ENCODE measurements around the gene UPP1. TPM values are rescaled to one million over a fixed set of nuclear protein-coding genes. Genes with fewer than 3 reads are reported as not detected.

Gene UPP1
- total RNA-seq, 4 donors from 2014 or later = 11.6 to 50.5 (median 27.3) TPM

DNA sequence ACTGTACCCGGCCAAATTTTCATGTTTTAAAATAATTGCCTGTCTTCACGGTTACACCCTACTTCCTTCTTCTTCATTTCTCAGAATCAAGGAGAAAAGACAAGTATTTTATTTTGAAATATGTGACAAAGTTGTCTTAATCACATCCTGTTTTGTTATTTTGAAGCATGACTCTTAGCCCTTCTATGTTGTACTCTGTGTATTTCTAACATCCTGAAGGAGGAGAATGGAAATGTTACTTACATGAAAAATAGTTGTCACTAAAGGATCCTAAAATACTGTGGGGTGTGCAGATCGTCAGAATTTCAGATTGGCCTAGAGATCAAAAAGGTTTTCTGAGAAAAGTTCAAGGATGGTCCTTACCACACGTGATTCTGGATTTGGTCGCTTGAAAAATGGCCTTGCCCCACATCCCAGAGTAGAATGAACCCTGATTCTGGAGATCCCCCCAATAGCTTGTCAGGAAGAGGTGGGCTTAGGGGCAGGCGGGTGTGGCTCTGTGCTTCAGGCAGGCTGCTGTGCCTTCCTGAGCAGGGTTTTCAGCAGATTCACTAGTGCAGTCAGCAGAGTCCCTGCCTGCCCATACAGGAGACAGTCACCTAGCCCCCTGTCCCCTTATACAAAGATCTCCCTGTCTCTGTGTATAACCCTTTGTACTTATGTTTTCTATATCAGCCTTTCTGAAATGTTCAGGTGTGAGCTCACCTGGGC is 8.6 kb downstream of the UPP1 start:
- no peak for TF ChIP-seq CTCF (IDR thresholded peaks at IDR 0.05; ENCODE audit: low read depth)

GRCh38 chr7:48098846-48099245 is 9.8 kb downstream of the UPP1 start:
- no peak for TF ChIP-seq CTCF (IDR thresholded peaks at IDR 0.05; ENCODE audit: low read depth)

DNA sequence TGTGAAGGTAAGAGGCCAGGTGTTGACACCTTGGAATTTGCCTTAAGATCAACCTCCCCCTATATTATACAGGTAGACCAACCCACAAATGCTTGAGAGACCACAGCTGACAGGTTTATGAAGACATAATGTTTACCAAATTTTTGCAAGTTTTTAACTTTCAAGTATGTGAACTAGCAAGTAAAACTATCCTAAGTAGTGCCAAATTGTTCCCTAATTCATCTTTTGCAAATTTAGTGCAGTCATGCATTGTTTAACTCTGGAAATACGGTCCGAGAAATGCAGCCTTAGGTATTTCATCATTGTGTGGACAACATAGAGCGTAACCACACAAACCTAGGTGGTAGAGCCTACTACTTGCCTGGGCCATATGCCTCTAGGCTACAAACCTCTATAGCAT is 10.7 kb downstream of the UPP1 start:
- no peak for TF ChIP-seq CTCF (IDR thresholded peaks at IDR 0.05; ENCODE audit: low read depth)

- TF ChIP-seq CTCF (IDR thresholded peaks at IDR 0.05; ENCODE audit: low read depth) = no peak
Measured at GRCh38 chr7:48101352-48101751, 12.3 kb downstream of the UPP1 start.

DNA sequence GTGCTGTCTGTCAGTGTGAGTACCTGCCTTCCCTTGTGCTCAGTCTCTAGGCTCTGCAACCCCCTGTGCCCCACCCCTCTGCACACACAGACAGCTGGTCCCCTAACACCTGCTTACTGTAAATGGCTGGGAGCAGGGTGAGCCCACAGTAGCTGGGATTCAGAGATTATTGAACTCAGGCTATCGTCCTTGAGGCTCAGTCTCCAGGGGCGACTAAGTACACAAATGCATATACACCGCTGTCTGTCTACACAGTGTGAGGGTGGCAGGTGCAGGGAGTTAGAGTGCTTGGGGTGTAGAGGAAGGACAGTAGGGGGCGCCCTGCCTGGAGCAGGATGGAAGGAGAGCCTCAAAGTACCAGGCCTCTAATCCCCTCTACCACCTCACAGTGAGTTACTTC is 12.9 kb downstream of the UPP1 start:
- no peak for TF ChIP-seq CTCF (IDR thresholded peaks at IDR 0.05; ENCODE audit: low read depth)

DNA sequence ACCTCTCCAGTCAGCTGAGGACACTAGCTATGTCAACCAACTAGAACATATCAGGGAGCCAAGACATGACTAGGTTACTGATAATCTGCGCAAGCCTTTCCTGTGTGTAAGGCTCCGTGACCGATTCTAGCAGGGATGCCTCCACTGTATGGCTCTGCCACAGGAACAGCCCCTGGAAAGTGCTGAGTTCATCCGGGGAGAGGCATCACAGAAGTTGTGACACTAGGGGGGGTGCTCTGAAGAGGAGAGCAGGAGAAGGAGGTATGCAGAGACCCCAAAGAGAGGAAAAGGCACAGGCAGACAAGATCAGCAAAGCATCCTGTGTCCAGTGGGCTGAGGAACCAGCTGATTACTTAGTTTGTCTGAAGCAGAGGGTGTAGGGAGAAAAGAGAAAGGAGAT is 13.5 kb downstream of the UPP1 start:
- no peak for TF ChIP-seq CTCF (IDR thresholded peaks at IDR 0.05; ENCODE audit: low read depth)

DNA sequence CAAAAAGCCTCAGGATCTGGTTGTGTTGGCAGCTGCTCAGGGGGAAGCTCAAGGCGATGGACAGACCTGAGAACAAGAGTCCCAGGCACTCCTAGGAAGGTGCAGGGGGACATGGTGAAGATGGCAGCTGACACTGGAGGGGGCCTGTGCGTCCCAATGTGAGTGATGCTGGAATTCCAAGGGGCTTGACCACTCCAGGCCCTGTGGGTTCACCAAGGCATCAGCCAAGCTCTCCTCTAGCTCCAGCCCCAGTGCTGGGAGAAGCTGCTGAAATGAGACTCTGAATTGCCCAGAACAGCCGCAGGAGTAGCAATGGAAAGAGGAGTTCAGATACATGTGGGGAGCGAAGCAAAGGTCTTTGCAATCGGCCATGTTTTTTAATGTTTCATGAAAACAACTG is 16.0 kb downstream of the UPP1 start:
- no peak for TF ChIP-seq CTCF (IDR thresholded peaks at IDR 0.05; ENCODE audit: low read depth)

Measured in subcutaneous adipose tissue (tissue), 4 donors.